Activated naive CD8-positive, alpha-beta T cell treated with anti-CD3 and anti-CD28 coated beads, Interleukin-2, amount 50 U/mL, for 24 hours (primary cell): Measurements from ENCODE around the gene BFSP2.
"Not testable (repeated sequence)": the region's sequence is repeated elsewhere in the genome, so short reads cannot be mapped to it uniquely, and the experiment has no call there.

ENCODE experiments used
- ATAC-seq: fragments of 150-1000 bp; cut with Tn5 transposase; one replicate; pipeline ENCODE4 v1.10.0; 2021
- DNase-seq: peaks from one replicate; pipeline ENCODE4 v3.0.0; 2021
- H3K27ac Mint-ChIP-seq: one replicate; pipeline ENCODE4 v1.8.0; 2021; ENCODE audit warnings: mild to moderate bottlenecking, mixed read lengths
- H3K27me3 Mint-ChIP-seq: one replicate; pipeline ENCODE4 v1.8.0; 2021; ENCODE audit warnings: mixed read lengths
- H3K36me3 Mint-ChIP-seq: one replicate; pipeline ENCODE4 v1.8.0; 2021; ENCODE audit warnings: low read depth, mixed read lengths
- H3K4me1 Mint-ChIP-seq: one replicate; pipeline ENCODE4 v1.8.0; 2021; ENCODE audit warnings: mixed read lengths
- H3K4me3 Mint-ChIP-seq: one replicate; pipeline ENCODE4 v1.8.0; 2021; ENCODE audit warnings: mild to moderate bottlenecking, moderate library complexity, mixed read lengths
- H3K9me3 Mint-ChIP-seq: one replicate; pipeline ENCODE4 v1.8.0; 2021; ENCODE audit warnings: mixed read lengths

The BFSP2 gene

DNA sequence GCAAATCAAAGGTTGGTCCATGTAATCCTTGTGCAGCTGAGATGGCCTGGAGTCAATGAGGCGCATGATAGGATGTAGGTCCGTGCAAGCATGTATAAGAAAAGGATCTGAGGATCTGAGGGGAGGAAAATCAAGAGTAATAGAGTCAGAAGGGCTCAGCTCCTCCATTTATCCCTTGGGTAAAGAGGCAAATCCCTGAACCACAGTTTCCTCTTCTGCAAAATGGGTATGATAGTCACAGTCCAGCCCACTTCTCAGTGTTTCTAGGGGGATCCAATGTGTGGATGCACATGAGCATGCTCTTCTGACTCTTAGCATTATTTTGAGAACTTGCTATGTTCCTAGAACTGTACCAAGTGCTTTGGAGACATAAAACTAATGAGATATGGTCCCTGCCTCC lies 67.9 kb downstream of the BFSP2 start:
- ATAC-seq (no peak), DNase-seq (no peak)
- no peaks in the 10 kb centered on the region for H3K9me3 Mint-ChIP-seq
- no peaks in the 10 kb centered on the region for H3K36me3 Mint-ChIP-seq
- H3K27ac Mint-ChIP-seq: no peak overlapping the region
- H3K4me1 Mint-ChIP-seq: peaks cover 29% of the 10 kb centered on the region
- peaks cover 1% of the 10 kb centered on the region for H3K27me3 Mint-ChIP-seq
- no peak overlapping the region for H3K4me3 Mint-ChIP-seq

DNA sequence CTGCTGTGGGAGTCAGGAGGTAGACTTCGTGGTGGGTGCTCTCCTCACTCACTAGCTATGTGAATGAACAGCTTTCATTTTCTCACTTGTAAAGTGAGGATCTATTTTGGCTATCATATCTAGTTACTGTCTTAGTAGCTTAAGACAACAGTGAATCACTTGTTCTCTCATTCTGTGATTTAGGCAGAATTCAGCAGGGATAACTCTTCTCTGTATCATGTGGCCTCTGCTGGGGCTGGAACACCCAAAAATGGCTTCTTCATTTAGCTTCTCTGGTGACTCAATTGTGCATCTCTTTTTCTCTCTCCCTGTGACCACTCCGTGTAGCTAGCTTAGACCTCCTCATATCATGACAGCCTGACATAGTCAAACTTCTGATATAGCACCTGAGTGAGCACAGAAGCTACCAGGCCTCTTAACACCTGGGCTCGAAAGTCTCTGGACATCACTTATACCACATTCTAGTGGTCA lies 68.4 kb downstream of the BFSP2 start:
- Mint-ChIP-seq H3K36me3 (no peaks in the 10 kb centered on the region), H3K27me3 (peaks cover 1% of the 10 kb centered on the region), H3K9me3 (no peaks in the 10 kb centered on the region), H3K4me1 (peaks cover 28% of the 10 kb centered on the region), H3K4me3 (no peak overlapping the region), H3K27ac (no peak overlapping the region)
- DNase-seq (no peak), ATAC-seq (peak; percentile 26)

DNA sequence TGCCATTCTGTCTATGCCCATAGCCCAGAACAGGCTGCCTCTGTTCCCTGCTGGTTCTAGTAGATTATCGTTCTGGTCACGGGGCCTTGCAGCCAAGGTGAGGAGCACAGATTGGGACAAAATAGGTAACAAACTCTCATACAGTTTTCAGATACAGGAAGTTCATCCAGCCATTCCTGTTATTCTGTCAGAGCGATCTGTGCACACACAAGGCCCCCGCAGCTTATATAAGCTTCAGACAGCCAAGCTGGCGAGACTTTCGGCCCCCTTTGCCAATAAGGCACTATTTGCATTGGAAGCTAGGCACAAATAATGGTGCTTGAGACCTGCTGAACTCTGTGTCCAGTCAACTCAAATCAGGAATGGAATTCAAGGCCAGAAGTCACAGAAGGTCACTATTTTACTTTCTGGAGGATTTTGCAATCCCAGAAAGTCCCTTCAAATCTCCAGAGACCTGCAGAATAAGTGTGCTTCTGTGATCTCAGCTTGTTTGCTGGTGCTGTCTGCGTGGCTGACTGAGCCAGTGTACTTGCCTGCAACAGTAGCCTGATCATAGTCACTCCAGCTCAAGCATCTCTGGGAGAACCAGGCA lies 69.4 kb downstream of the BFSP2 start:
- H3K36me3 Mint-ChIP-seq: no peaks in the 10 kb centered on the region
- DNase-seq (no peak), ATAC-seq (no peak)
- no peak overlapping the region for H3K27ac Mint-ChIP-seq
- no peak overlapping the region for H3K4me3 Mint-ChIP-seq
- peaks cover 1% of the 10 kb centered on the region for H3K27me3 Mint-ChIP-seq
- no peaks in the 10 kb centered on the region for H3K9me3 Mint-ChIP-seq
- peaks cover 24% of the 10 kb centered on the region for H3K4me1 Mint-ChIP-seq

GRCh38 chr3:133472242-133472641 lies 72.4 kb downstream of the BFSP2 start:
- H3K27me3 Mint-ChIP-seq: no peaks in the 10 kb centered on the region
- H3K4me3 Mint-ChIP-seq: no peak overlapping the region
- no peak for DNase-seq
- no peaks in the 10 kb centered on the region for H3K9me3 Mint-ChIP-seq
- no peak overlapping the region for H3K27ac Mint-ChIP-seq
- H3K4me1 Mint-ChIP-seq: peaks cover 37% of the 10 kb centered on the region
- no peaks in the 10 kb centered on the region for H3K36me3 Mint-ChIP-seq
- no peak for ATAC-seq

DNA sequence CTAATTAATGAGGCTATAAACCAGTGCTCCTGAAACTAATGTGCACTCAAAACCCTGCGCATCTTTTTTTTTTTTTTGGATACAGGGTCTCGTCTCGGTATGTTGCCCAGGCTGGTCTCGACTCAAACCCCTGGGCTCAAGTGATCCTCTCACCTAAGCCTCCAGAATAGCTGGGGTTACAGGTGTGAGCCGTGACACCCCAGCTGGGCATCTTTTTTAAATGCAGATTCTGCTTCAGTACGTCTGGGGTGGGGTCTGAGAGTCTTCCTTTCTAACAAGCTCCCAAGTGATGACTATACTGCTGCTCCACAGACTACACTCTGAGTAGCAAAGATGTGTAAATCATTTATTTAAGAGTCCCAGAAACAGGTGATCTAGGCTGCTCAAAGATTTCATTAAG lies 73.0 kb downstream of the BFSP2 start:
- Mint-ChIP-seq H3K4me1 (peaks cover 39% of the 10 kb centered on the region), H3K27ac (no peak overlapping the region), H3K27me3 (no peaks in the 10 kb centered on the region), H3K9me3 (no peaks in the 10 kb centered on the region), H3K4me3 (no peak overlapping the region), H3K36me3 (no peaks in the 10 kb centered on the region)
- no peak for DNase-seq
- no peak for ATAC-seq

- H3K4me3 Mint-ChIP-seq, H3K27ac Mint-ChIP-seq, H3K9me3 Mint-ChIP-seq, DNase-seq, H3K36me3 Mint-ChIP-seq, H3K27me3 Mint-ChIP-seq, ATAC-seq: not testable (repeated sequence)
- peaks cover 42% of the 10 kb centered on the region for H3K4me1 Mint-ChIP-seq
Measured at GRCh38 chr3:133473472-133474191, 73.8 kb downstream of the BFSP2 start.

DNA sequence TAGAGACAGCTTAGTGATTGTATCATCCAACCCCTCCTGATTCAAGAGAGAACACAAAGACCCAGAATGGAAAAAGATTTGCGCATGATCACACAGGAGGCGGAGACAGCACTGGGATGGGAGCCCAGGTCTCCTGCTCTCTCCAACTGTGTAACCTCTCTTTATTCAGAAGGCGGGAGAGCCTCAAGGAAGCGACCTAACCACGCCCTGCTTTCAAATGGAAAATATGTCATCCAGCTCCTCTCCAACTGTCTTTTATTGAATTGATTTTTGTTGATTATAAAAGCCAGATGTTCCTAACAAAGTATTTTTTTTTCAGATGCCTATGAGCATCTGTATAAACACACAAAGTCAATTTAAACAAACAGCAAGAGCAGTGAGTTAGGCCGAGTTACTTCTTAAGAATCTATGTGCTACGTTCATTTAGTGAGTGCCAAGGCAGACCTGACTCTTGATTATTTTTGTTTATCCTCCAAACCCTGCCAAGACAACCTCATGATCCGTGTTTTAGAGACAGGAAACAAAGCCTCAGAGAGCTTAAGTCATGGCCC lies 74.5 kb downstream of the BFSP2 start:
- Mint-ChIP-seq H3K27ac (no peak overlapping the region), H3K27me3 (no peaks in the 10 kb centered on the region), H3K4me1 (peaks cover 45% of the 10 kb centered on the region), H3K4me3 (no peak overlapping the region), H3K36me3 (no peaks in the 10 kb centered on the region), H3K9me3 (no peaks in the 10 kb centered on the region)
- DNase-seq: no peak
- no peak for ATAC-seq

DNA sequence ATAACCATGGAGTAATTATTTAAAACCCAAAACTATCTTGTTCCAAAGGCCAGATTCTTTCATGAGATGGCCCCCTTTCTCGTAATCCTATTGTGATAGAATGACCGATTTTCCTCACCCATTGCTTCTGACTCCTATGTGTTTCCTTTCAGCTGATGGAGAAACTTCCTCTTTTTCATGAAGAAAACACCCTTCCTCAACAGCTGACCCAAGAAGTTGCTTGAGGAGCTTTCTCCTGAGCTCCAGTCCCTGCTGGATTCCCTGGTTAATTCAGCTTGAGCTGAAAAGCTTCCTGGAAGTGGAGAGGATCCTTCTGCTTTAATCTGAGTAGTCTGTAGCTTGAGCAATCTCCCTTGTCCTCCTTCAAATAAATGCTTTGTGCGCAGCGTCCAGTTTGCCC lies 75.0 kb downstream of the BFSP2 start:
- H3K27me3 Mint-ChIP-seq: no peaks in the 10 kb centered on the region
- ATAC-seq (no peak), DNase-seq (no peak)
- H3K4me1 Mint-ChIP-seq: peaks cover 47% of the 10 kb centered on the region
- H3K36me3 Mint-ChIP-seq: no peaks in the 10 kb centered on the region
- no peaks in the 10 kb centered on the region for H3K9me3 Mint-ChIP-seq
- peak overlapping the region; percentile 30 for H3K27ac Mint-ChIP-seq
- no peak overlapping the region for H3K4me3 Mint-ChIP-seq

GRCh38 chr3:133475245-133476010 lies 75.6 kb downstream of the BFSP2 start:
- Mint-ChIP-seq H3K27me3 (no peaks in the 10 kb centered on the region), H3K36me3 (no peaks in the 10 kb centered on the region), H3K9me3 (no peaks in the 10 kb centered on the region), H3K4me1 (peaks cover 50% of the 10 kb centered on the region), H3K4me3 (no peak overlapping the region), H3K27ac (peak overlapping the region; percentile 30)
- DNase-seq: no peak
- ATAC-seq: peak; percentile 91

DNA sequence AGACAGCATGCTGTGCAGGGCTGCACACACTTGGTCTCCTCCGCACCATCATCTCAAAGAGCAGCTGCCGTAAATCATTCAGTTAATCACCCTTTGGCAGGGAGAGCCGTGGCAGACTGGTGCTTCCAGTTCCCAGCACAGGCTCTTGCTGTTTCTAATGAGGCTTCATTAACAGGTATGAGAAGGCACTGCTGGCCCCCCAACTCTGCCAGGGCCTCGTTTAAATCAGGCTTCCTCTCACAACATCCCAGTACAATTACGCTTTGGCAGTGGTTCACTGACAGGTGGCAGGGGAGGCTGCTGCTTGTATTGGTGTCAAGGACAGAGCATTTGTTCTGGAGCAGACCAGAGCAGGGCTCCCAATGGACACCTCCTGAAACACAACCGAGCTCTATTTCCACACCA lies 77.1 kb downstream of the BFSP2 start:
- Mint-ChIP-seq H3K4me1 (peaks cover 61% of the 10 kb centered on the region), H3K9me3 (no peaks in the 10 kb centered on the region), H3K36me3 (no peaks in the 10 kb centered on the region), H3K27ac (no peak overlapping the region), H3K27me3 (no peaks in the 10 kb centered on the region), H3K4me3 (no peak overlapping the region)
- ATAC-seq: no peak
- no peak for DNase-seq

DNA sequence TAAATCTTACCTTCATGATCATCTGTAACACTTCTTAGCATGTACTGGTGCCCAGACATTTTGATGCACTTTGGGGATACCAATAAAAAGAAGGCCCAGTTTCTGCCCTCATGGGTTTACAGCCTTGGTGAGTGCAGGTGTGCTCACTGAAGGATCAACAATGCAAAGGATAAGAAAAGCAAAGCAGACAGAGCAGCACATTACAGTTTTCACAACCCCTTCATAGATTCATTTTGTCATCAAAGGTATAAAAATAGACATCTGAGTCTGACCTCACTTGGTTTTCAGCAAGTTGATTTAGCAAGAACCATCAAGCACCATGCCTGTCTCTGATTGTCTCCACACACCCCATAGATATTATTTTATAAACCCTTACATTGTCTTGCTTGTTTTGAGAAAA lies 77.6 kb downstream of the BFSP2 start:
- DNase-seq (no peak), ATAC-seq (no peak)
- no peak overlapping the region for H3K27ac Mint-ChIP-seq
- H3K36me3 Mint-ChIP-seq: no peaks in the 10 kb centered on the region
- H3K27me3 Mint-ChIP-seq: no peaks in the 10 kb centered on the region
- H3K9me3 Mint-ChIP-seq: no peaks in the 10 kb centered on the region
- no peak overlapping the region for H3K4me3 Mint-ChIP-seq
- peaks cover 64% of the 10 kb centered on the region for H3K4me1 Mint-ChIP-seq

- Mint-ChIP-seq H3K4me3 (no peak overlapping the region), H3K27me3 (no peaks in the 10 kb centered on the region), H3K9me3 (no peaks in the 10 kb centered on the region), H3K4me1 (peaks cover 64% of the 10 kb centered on the region), H3K36me3 (no peaks in the 10 kb centered on the region), H3K27ac (no peak overlapping the region)
- ATAC-seq: no peak
- DNase-seq: no peak
Measured at GRCh38 chr3:133478624-133479023, 78.8 kb downstream of the BFSP2 start.

DNA sequence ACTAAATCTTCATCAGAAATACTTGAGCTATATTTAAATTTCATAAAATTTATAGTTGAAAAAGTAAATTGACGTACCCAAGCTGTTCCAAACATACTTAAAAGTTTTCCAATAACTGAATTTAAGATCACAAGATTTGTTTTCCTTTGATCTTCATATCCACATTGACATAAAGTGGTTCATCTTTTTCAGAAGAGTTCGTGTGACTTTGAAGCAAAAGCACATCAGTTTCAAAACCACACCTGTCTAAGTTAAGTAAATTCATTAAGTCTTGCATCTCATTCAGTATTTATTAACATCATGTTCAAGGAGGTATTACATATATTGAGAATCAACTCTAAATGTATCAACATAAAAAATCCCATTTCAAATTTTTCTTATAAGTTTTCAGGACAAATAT lies 79.5 kb downstream of the BFSP2 start:
- H3K4me1 Mint-ChIP-seq: peaks cover 59% of the 10 kb centered on the region
- no peak overlapping the region for H3K4me3 Mint-ChIP-seq
- H3K9me3 Mint-ChIP-seq: no peaks in the 10 kb centered on the region
- H3K36me3 Mint-ChIP-seq: no peaks in the 10 kb centered on the region
- ATAC-seq (no peak), DNase-seq (no peak)
- H3K27ac Mint-ChIP-seq: no peak overlapping the region
- no peaks in the 10 kb centered on the region for H3K27me3 Mint-ChIP-seq

DNA sequence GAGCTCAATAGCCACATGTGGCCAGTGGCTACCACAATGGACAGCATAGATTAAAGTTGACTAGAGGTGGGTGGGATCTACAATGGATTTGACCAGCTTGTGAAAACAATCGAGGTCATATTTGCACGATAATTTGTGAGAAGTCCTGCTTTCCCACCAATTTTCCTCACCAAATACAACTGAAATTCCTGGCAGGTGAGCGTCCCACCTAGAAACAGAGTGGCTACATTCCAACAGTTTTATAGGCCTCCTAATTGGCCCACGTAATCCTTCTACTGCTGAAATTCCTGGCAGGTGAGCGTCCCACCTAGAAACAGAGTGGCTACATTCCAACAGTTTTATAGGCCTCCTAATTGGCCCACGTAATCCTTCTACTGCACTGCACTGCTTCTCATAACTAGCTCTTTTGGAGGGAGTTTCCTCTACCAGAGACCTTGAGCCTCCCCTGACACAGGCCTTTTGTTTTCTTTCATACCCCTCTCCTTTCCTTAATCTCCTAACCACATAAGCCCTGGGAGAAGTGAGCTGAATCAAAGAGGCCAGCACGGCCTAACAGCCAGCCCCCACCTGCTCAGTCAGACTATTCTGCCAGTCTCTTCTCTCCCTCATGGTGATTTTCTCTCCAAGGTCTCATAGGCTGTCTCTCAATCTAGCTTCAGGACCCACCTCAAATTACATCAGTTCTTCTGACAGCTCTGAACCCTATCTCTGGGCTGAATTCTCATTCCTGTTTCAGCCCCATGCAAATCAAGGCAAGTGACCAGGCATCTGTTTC lies 80.2 kb downstream of the BFSP2 start:
- ATAC-seq (no peak), DNase-seq (no peak)
- H3K4me1 Mint-ChIP-seq: peaks cover 52% of the 10 kb centered on the region
- H3K4me3 Mint-ChIP-seq: no peak overlapping the region
- no peak overlapping the region for H3K27ac Mint-ChIP-seq
- no peaks in the 10 kb centered on the region for H3K9me3 Mint-ChIP-seq
- H3K27me3 Mint-ChIP-seq: no peaks in the 10 kb centered on the region
- no peaks in the 10 kb centered on the region for H3K36me3 Mint-ChIP-seq
